Measurements from ENCODE around the gene DYNLRB1.

DNA sequence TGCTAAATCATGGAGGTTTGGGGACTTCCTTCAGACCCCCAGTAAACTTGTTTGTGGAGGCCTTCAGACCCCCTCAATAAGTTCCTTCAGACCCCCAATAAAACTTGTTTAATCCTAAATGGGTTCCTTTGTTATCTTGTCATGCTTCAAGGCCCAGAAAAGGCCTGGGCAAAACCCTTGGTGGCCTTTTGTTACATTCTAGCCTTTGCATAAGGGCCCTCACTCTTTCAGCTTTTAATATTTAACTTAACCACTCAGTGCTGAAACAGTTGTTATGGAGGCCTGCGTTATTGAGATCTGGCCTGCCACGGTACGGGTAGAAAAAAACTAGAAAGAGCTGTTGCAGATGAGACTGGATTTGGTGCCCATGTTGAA lies 4.3 kb upstream of the DYNLRB1 start:
- TF ChIP-seq POLR2AphosphoS5 (IDR thresholded peaks at IDR 0.05; ENCODE audit: low read depth, low read length): no peak
- no peak for TF ChIP-seq SIN3A (IDR thresholded peaks at IDR 0.05; ENCODE audit: borderline replicate concordance, insufficient read depth, low read length)
- TF ChIP-seq TAF1 (IDR thresholded peaks at IDR 0.05; ENCODE audit: borderline replicate concordance, insufficient read depth, low read length): no peak
- TF ChIP-seq, protein P1, sequence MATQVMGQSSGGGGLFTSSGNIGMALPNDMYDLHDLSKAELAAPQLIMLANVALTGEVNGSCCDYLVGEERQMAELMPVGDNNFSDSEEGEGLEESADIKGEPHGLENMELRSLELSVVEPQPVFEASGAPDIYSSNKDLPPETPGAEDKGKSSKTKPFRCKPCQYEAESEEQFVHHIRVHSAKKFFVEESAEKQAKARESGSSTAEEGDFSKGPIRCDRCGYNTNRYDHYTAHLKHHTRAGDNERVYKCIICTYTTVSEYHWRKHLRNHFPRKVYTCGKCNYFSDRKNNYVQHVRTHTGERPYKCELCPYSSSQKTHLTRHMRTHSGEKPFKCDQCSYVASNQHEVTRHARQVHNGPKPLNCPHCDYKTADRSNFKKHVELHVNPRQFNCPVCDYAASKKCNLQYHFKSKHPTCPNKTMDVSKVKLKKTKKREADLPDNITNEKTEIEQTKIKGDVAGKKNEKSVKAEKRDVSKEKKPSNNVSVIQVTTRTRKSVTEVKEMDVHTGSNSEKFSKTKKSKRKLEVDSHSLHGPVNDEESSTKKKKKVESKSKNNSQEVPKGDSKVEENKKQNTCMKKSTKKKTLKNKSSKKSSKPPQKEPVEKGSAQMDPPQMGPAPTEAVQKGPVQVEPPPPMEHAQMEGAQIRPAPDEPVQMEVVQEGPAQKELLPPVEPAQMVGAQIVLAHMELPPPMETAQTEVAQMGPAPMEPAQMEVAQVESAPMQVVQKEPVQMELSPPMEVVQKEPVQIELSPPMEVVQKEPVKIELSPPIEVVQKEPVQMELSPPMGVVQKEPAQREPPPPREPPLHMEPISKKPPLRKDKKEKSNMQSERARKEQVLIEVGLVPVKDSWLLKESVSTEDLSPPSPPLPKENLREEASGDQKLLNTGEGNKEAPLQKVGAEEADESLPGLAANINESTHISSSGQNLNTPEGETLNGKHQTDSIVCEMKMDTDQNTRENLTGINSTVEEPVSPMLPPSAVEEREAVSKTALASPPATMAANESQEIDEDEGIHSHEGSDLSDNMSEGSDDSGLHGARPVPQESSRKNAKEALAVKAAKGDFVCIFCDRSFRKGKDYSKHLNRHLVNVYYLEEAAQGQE (IDR thresholded peaks at IDR 0.05; ENCODE audit: insufficient read depth in 1 of 2, low read depth in 2 of 2, low read length in 2 of 2): no peak
